Body of pancreas (tissue), 4 donors: ENCODE measurements around the gene GM2A. TPM values are rescaled to one million over a fixed set of nuclear protein-coding genes. Genes with fewer than 3 reads are reported as not detected.

Experiments used
- ATAC-seq: fragments of 150-250 bp; one replicate; pipeline ENCODE4 v1.9.1; 2016
- DNase-seq, 4 donors: peaks; one replicate each; pipeline ENCODE4 v3.0.0-alpha.2; 2019
- H3K27ac ChIP-seq, 4 donors: fragments of 200-600 bp; sonication (generic); 1 replicate in 3 of 4; 2 replicates in 1 of 4; pipeline versions ENCODE4 v1.5.1 to v1.6.1; 2016 to 2019; ENCODE audit warnings: mild to moderate bottlenecking in 1 of 4, mixed read lengths in 1 of 4, moderate library complexity in 1 of 4
- H3K27me3 ChIP-seq, 2 donors: fragments of 200-600 bp; sonication (generic); one replicate each; pipeline ENCODE4 v1.6.0; 2016; ENCODE audit warnings: mild to moderate bottlenecking in 1 of 2
- H3K36me3 ChIP-seq, 2 donors: fragments of 200-600 bp; sonication (generic); replicated peaks in 1 of 2; 2 replicates each; pipeline ENCODE4 v1.5.1; 2016; ENCODE audit warnings: low read depth in 2 of 2; ENCODE audit not compliant: insufficient read depth in 1 of 2
- H3K4me1 ChIP-seq: fragments of 200-600 bp; sonication (generic); one replicate; pipeline ENCODE4 v1.6.0; 2016
- H3K4me3 ChIP-seq, 2 donors: fragments of 200-600 bp; sonication (generic); 1 replicate in 1 of 2; 2 replicates in 1 of 2; pipeline ENCODE4 v1.5.1; 2016 to 2019
- H3K9me3 ChIP-seq, 3 donors: fragments of 200-600 bp; sonication (generic); 1 replicate in 2 of 3; 2 replicates in 1 of 3; pipeline ENCODE4 v1.5.1; 2016
- CTCF ChIP-seq, 7 experiments: fragments of 450-650 bp in 4 of 7; fragments of 200-600 bp in 3 of 7; sonication (generic) in 3 of 7; IDR thresholded peaks; one replicate each; pipeline ENCODE4 v1.5.1; 2016 to 2019; ENCODE audit warnings: antibody characterized with exemption in 7 of 7
- POLR2A ChIP-seq, 3 donors: fragments of 450-650 bp; IDR thresholded peaks; one replicate each; pipeline ENCODE4 v1.6.1; 2016; ENCODE audit warnings: antibody characterized with exemption in 3 of 3, mild to moderate bottlenecking in 2 of 3
- WGBS, 2 donors: methylation state at CpG; one replicate each; pipeline ENCODE4 v1.1.5; 2017; 5-methylcytosine and 5-hydroxymethylcytosine counted together
- intact Hi-C: fragments of 100-400 bp; cut with DNase I; formaldehyde crosslinking; loops from one replicate; pipeline ENCODE4 v1.15.1; 2023
- total RNA-seq, 2 donors: library from RNA; depleted of rRNA; stranded (reverse); fragments of >200 nt; gene quantifications; one replicate each; pipeline ENCODE4 v1.1.0, GENCODE V29; 2016

GM2A gene
- total RNA-seq = 10 to 100 TPM in 1 of 2 donors, 1 to 10 TPM in 1; 8.9 to 17.9 TPM

DNA sequence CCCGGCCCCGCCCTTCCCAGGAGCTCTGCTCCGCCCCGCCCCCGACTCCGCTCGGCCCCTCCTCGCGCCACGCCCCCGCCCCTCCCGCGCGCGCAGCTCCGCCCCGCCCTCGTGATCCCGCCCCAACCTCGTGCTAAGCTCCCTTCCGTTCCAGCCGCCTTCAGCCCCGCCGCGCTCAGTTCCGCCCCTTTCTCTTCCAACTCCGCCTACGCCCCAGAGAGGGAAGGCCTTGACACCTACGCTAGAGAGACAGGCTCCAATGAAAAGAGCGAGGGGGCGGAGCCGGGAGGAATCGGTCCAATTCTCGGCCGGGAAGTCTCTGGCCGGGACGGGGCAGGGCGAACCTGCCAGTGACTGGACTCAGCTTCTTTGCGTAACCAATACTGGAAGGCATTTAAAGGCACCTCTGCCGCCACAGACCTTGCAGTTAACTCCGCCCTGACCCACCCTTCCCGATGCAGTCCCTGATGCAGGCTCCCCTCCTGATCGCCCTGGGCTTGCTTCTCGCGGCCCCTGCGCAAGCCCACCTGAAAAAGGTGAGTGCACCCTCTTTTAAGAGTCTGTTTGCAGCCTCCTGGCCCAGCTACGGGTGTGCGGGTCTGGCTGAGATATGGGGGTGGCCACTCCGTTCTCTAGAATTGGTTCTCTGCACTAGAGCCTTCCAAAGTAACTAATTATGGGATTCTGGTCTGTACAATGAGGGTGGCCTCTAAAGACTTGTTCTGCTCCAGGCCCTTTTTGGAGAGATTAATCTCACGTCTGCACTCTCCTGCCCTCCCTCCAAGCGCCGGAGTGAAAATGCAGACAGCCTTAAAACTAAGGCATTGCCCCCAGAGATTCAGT, at the start of gene GM2A:
Gene GM2A, plus strand, starts transcription at position 424 of the 843 bp plus-strand sequence. Its CDS starts 32 bp downstream, at position 456.
- H3K36me3 ChIP-seq = no peaks in the 10 kb centered on the region
- H3K27me3 ChIP-seq = no peaks in the 10 kb centered on the region
- no peaks in the 10 kb centered on the region for H3K9me3 ChIP-seq
- H3K4me1 ChIP-seq = peaks cover 45% of the 10 kb centered on the region
- peak within 1 kb of the TSS; percentile 51 to 53 for H3K4me3 ChIP-seq
- peak; percentile 99 to 100 (median 100) for DNase-seq
- WGBS, 2 donors = 0 to 2% methylated on average over 3 to 49 of the region's 52 CpGs
- peak; percentile 97 for ATAC-seq
- intact Hi-C loops = no loop called here
- H3K27ac ChIP-seq = peak within 1 kb of the TSS; percentile 52 to 84 (median 78)
- TF ChIP-seq CTCF (IDR thresholded peaks at IDR 0.05) (no peak), POLR2A (IDR thresholded peaks at IDR 0.05) (peak; percentile 66 to 91 (median 77))

GRCh38 chr5:151204051-151204450, 48.9 kb upstream of the GM2A start:
- H3K27me3 ChIP-seq = no peaks in the 10 kb centered on the region
- intact Hi-C loops = no loop called here

GRCh38 chr5:151205411-151205810, 47.6 kb upstream of the GM2A start:
- no peak for DNase-seq
- H3K27me3 ChIP-seq = no peaks in the 10 kb centered on the region
- H3K9me3 ChIP-seq = no peaks in the 10 kb centered on the region
- H3K4me1 ChIP-seq = peaks cover 14% of the 10 kb centered on the region
- 86 to 93% methylated on average over 6 to 10 of the region's 10 CpGs for WGBS, 2 donors
- peaks cover 2 to 8% of the 10 kb centered on the region in 2 donors for H3K36me3 ChIP-seq
- intact Hi-C loops = no loop called here
- TF ChIP-seq CTCF (IDR thresholded peaks at IDR 0.05) (no peak), POLR2A (IDR thresholded peaks at IDR 0.05) (no peak)
- no peak overlapping the region for H3K27ac ChIP-seq
- ATAC-seq = no peak
- no peak overlapping the region for H3K4me3 ChIP-seq

More at GRCh38 chr5:151204051-151204450, 48.9 kb upstream of the GM2A start:
- no peak for TF ChIP-seq POLR2A (IDR thresholded peaks at IDR 0.05)
- no peak for TF ChIP-seq CTCF (IDR thresholded peaks at IDR 0.05)
- Histone ChIP-seq H3K27ac (no peak overlapping the region), H3K36me3 (peaks cover 2 to 8% of the 10 kb centered on the region in 2 donors), H3K9me3 (no peaks in the 10 kb centered on the region), H3K4me1 (peaks cover 6% of the 10 kb centered on the region), H3K4me3 (no peak overlapping the region)
- ATAC-seq (no peak), DNase-seq (no peak)
- 81% methylated on average over 5 of the region's 5 CpGs for WGBS, 2 donors

DNA sequence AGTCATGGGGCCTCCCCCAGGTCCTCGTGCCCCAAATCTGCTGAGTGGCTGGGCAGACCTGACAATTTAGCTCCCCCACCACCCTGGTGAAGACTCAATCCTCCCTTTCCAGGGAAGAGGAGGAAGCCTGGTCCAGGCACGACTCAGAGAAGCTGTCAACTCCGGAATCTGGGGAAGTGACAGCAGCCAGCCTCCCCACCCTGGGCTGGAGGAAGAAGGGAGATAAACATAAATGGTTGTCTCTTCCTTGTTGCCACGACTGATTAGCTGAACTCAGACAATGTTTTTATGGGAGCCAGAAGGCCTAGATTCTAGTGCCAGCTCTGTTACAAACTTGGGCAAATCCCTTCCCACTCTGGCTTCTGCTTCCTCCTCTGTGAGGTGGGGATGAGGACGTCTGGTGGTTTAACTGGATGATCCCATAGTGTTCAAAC, 44.5 kb upstream of the GM2A start:
- Histone ChIP-seq H3K27me3 (no peaks in the 10 kb centered on the region), H3K36me3 (no peaks in the 10 kb centered on the region), H3K4me1 (peaks cover 25% of the 10 kb centered on the region), H3K4me3 (no peak overlapping the region), H3K9me3 (no peaks in the 10 kb centered on the region), H3K27ac (peak overlapping the region in 2 of 4 donors; percentile 56 to 62)
- peak; percentile 20 for ATAC-seq
- intact Hi-C loops = no loop called here
- peak in 1 of 4 donors; percentile 14 for DNase-seq
- WGBS, 2 donors = 40 to 41% methylated on average over 4 to 5 of the region's 5 CpGs
- TF ChIP-seq POLR2A (IDR thresholded peaks at IDR 0.05) (no peak), CTCF (IDR thresholded peaks at IDR 0.05) (no peak)
